OCI-LY7 (cell line): Measurements from ENCODE around the gene TXNDC12. TPM values are rescaled to one million over a fixed set of nuclear protein-coding genes. Genes with fewer than 3 reads are reported as not detected.

ENCODE experiments used
- BruUV-seq: library from RNA; stranded (reverse); fragments of 400-500 nt; replicated peaks from 2 replicates; lab custom pipeline; 2021; lab: Mats Ljungman, UMichigan
- CTCF ChIA-PET: fragments of 300-600 bp; sonication (Branson Sonifier 250); formaldehyde crosslinking; loops from one replicate; lab custom pipeline; 2022; ENCODE audit warnings: antibody characterized with exemption; ENCODE audit not compliant: unreplicated experiment; lab: Charles Lee
- POLR2A ChIA-PET: fragments of 300-600 bp; sonication (Branson Sonifier 250); formaldehyde crosslinking; loops from one replicate; lab custom pipeline; 2022; ENCODE audit warnings: antibody characterized with exemption; lab: Charles Lee
- DNase-seq: peaks from one replicate; pipeline ENCODE4 v3.0.0-alpha.2; 2015; ENCODE audit warnings: low spot score
- H2AFZ ChIP-seq: fragments of 200-600 bp; sonication (generic), shearing (Covaris generic); 2 replicates; pipeline ENCODE4 v1.6.1; 2014; ENCODE audit warnings: mild to moderate bottlenecking, antibody characterized with exemption, low read length, moderate library complexity
- H3K27ac ChIP-seq: fragments of 200-600 bp; sonication (generic); 2 replicates; pipeline ENCODE4 v1.5.1; 2014; ENCODE audit warnings: mixed run types, low read depth, mild to moderate bottlenecking, moderate library complexity, low read length, inconsistent platforms; ENCODE audit not compliant: poor library complexity, severe bottlenecking
- H3K36me3 ChIP-seq: fragments of 200-600 bp; sonication (generic); 2 replicates; pipeline ENCODE4 v1.6.1; 2014; ENCODE audit warnings: mild to moderate bottlenecking, antibody characterized with exemption, low read length, moderate library complexity, mixed read lengths; ENCODE audit not compliant: insufficient read depth
- H3K4me1 ChIP-seq: fragments of 200-600 bp; sonication (generic); 2 replicates; pipeline ENCODE4 v1.5.1; 2014; ENCODE audit warnings: mild to moderate bottlenecking, low read length; ENCODE audit not compliant: insufficient read depth, poor library complexity, severe bottlenecking
- H3K4me2 ChIP-seq: fragments of 200-600 bp; sonication (generic); 2 replicates; pipeline ENCODE4 v1.6.1; 2014; ENCODE audit warnings: mild to moderate bottlenecking, low read length
- H3K4me3 ChIP-seq: fragments of 200-600 bp; sonication (generic); 2 replicates; pipeline ENCODE4 v1.5.1; 2014; ENCODE audit warnings: mild to moderate bottlenecking, low read depth, low read length; ENCODE audit not compliant: poor library complexity, severe bottlenecking
- H3K79me2 ChIP-seq: fragments of 200-600 bp; sonication (generic); 2 replicates; pipeline ENCODE4 v1.6.1; 2016; ENCODE audit warnings: low read depth, mild to moderate bottlenecking, low read length, moderate library complexity, mixed read lengths; ENCODE audit not compliant: insufficient read depth
- H3K9me2 ChIP-seq: fragments of 200-600 bp; sonication (generic); 2 replicates; pipeline ENCODE4 v1.6.1; 2016; ENCODE audit warnings: mild to moderate bottlenecking, low read length, mixed read lengths; ENCODE audit not compliant: insufficient read depth
- H3K9me3 ChIP-seq: fragments of 200-600 bp; sonication (generic); 2 replicates; pipeline ENCODE4 v1.6.1; 2014; ENCODE audit warnings: mild to moderate bottlenecking, mixed run types, low read length, mixed read lengths
- H4K20me1 ChIP-seq: fragments of 200-600 bp; sonication (generic); 2 replicates; pipeline ENCODE4 v1.6.1; 2014; ENCODE audit warnings: mild to moderate bottlenecking, antibody characterized with exemption, low read length, moderate library complexity, mixed read lengths; ENCODE audit not compliant: insufficient read depth
- EZH2phosphoT487 ChIP-seq: fragments of 200-600 bp; sonication (generic); IDR thresholded peaks from 2 replicates; pipeline ENCODE4 v1.6.1; 2018; ENCODE audit warnings: low read depth, borderline replicate concordance, mild to moderate bottlenecking, mixed run types, antibody characterized with exemption, low read length, moderate library complexity, mixed read lengths
- intact Hi-C: fragments of 100-400 bp; cut with micrococcal nuclease; formaldehyde crosslinking; loops from one replicate; pipeline ENCODE4 v1.10.0; 2022; ENCODE audit not compliant: unreplicated experiment
- total RNA-seq, 2 experiments: library from RNA; depleted of rRNA in 1 of 2; stranded (reverse); fragments of >200 nt in 1 of 2; shearing (Covaris generic) in 1 of 2; gene quantifications; 2 replicates each; pipeline ENCODE4 v1.2.3, GENCODE V29; 2014 to 2022
- TF ChIP-seq, protein P1 (sequence below): fragments of 200-600 bp; sonication (generic); conservative IDR thresholded peaks from 2 replicates; pipeline ENCODE4 v1.5.1; 2014; ENCODE audit warnings: mild to moderate bottlenecking, antibody characterized with exemption, low read length, moderate library complexity, mixed read lengths

Gene TXNDC12
- total RNA-seq, 2 experiments from 2014 or later, result 26.6 to 40.5 TPM

DNA sequence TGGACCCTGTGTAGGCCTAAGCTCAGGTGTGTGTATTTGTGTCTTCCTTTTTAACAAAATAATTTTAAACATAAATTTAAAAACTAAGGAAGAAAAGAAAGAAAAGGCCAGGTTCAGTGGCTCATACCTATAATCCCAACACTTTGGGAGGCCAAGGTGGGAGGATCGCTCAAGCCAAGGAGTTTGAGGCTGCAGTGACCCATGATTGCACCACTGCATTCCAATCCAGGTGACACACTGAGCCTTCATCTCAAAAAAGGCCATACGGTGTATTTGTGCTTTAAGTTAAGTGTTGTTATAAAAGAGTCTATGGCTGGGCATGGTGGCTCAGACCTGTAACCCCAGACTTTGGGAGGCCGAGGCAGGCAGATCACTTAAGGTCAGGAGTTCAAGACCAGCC is 72.8 kb downstream of the TXNDC12 start:
- TF ChIP-seq, protein P1, sequence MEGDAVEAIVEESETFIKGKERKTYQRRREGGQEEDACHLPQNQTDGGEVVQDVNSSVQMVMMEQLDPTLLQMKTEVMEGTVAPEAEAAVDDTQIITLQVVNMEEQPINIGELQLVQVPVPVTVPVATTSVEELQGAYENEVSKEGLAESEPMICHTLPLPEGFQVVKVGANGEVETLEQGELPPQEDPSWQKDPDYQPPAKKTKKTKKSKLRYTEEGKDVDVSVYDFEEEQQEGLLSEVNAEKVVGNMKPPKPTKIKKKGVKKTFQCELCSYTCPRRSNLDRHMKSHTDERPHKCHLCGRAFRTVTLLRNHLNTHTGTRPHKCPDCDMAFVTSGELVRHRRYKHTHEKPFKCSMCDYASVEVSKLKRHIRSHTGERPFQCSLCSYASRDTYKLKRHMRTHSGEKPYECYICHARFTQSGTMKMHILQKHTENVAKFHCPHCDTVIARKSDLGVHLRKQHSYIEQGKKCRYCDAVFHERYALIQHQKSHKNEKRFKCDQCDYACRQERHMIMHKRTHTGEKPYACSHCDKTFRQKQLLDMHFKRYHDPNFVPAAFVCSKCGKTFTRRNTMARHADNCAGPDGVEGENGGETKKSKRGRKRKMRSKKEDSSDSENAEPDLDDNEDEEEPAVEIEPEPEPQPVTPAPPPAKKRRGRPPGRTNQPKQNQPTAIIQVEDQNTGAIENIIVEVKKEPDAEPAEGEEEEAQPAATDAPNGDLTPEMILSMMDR, result no peak
- no peak for TF ChIP-seq EZH2phosphoT487
- intact Hi-C loops, result no loop called here
- no peak overlapping the region for H3K4me3 ChIP-seq
- ChIA-PET POLR2A (interaction anchor here (0.9 kb wide), 1 partner anchor 12 kb away, joined by 3 read pairs; no protein-coding TSS in a partner anchor), CTCF (no interaction called here)
- H3K36me3 ChIP-seq, result no peaks in the 10 kb centered on the region
- H3K79me2 ChIP-seq, result no peaks in the 10 kb centered on the region
- no peaks in the 10 kb centered on the region for H3K4me1 ChIP-seq
- no peak for DNase-seq
- H3K9me3 ChIP-seq, result no peaks in the 10 kb centered on the region
- BruUV-seq, result no TSS peak
- no peak overlapping the region for H2AFZ ChIP-seq
- H3K9me2 ChIP-seq, result no peaks in the 10 kb centered on the region
- H3K27ac ChIP-seq, result no peak overlapping the region
- H4K20me1 ChIP-seq, result no peaks in the 10 kb centered on the region
- no peak overlapping the region for H3K4me2 ChIP-seq

DNA sequence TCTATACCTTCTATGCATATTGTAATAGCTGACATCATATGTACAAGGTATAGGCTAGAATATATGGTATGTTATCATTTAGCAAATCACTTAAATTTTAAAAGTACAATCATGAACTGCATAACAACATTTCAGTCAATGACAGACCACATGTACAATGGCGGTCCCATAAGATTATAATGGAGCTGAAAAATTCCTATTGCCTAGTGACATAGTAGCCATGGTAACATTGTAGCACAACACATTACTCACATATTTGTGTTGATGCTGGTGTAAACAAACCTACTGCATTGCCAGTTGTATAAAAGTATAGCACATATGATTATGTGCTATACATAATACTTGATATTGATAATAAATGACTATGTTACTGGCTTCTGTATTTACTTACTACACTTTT is 73.4 kb downstream of the TXNDC12 start:
- CTCF ChIA-PET, result no interaction called here
- H2AFZ ChIP-seq, result no peak overlapping the region
- no peaks in the 10 kb centered on the region for H4K20me1 ChIP-seq
- H3K4me3 ChIP-seq, result no peak overlapping the region
- H3K27ac ChIP-seq, result no peak overlapping the region
- TF ChIP-seq, protein P1, result no peak
- TF ChIP-seq EZH2phosphoT487, result no peak
- no TSS peak for BruUV-seq
- intact Hi-C loops, result no loop called here
- H3K36me3 ChIP-seq, result no peaks in the 10 kb centered on the region
- no peaks in the 10 kb centered on the region for H3K9me3 ChIP-seq
- H3K4me2 ChIP-seq, result no peak overlapping the region
- H3K79me2 ChIP-seq, result no peaks in the 10 kb centered on the region
- no peak for DNase-seq
- no peaks in the 10 kb centered on the region for H3K9me2 ChIP-seq
- no peaks in the 10 kb centered on the region for H3K4me1 ChIP-seq
- POLR2A ChIA-PET, result interaction anchor here (0.5 to 0.9 kb wide), 2 partner anchors 11 to 405 kb away, joined by 3 to 5 read pairs; no protein-coding TSS in a partner anchor

DNA sequence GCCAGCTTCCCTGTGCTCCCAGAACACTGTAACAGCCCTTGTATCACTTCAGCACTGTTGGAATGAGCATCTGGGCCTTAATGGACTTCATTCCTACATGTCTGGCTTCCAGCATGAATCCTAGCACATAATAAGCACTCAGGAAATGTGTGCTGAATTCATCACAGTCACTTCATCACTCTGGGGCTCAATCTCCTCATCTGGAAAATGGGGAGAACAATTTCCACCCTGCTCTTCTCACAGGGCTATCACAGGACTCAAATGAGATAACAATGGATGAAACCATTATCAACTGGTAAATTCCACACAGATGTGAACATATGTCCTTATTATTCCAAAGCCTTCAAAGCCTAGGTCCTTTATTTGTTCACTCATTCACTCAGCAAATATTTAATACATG is 76.9 kb downstream of the TXNDC12 start:
- H3K9me3 ChIP-seq, result no peaks in the 10 kb centered on the region
- no peak for DNase-seq
- TF ChIP-seq, protein P1, result no peak
- TF ChIP-seq EZH2phosphoT487, result no peak
- H3K4me2 ChIP-seq, result no peak overlapping the region
- H3K4me3 ChIP-seq, result no peak overlapping the region
- H4K20me1 ChIP-seq, result no peaks in the 10 kb centered on the region
- H3K4me1 ChIP-seq, result peaks cover 4% of the 10 kb centered on the region
- no TSS peak for BruUV-seq
- CTCF ChIA-PET, result interaction anchor here (0.9 kb wide), 1 partner anchor 11 kb away, joined by 3 read pairs; no protein-coding TSS in a partner anchor
- no peaks in the 10 kb centered on the region for H3K36me3 ChIP-seq
- no peaks in the 10 kb centered on the region for H3K9me2 ChIP-seq
- no peak overlapping the region for H3K27ac ChIP-seq
- intact Hi-C loops, result no loop called here
- H3K79me2 ChIP-seq, result no peaks in the 10 kb centered on the region
- POLR2A ChIA-PET, result interaction anchor here (0.6 kb wide), 1 partner anchor 49 kb away, joined by 3 read pairs; no protein-coding TSS in a partner anchor
- H2AFZ ChIP-seq, result no peak overlapping the region
